Measurements from ENCODE around the gene REEP6. TPM values are rescaled to one million over a fixed set of nuclear protein-coding genes. Genes with fewer than 3 reads are reported as not detected.

Gene REEP6
- total RNA-seq: 1 to 10 TPM in 2 of 4 donors, under 1 TPM in 1, not detected in 1; 0.33 to 2.9 (median 1.6) TPM
- 1 to 10 TPM in 2 of 3 donors, under 1 TPM in 1; 0.92 to 5.6 (median 2.4) TPM for polyA plus RNA-seq

GRCh38 chr19:1491114-1491848 lies at the start of gene REEP6:
TSS of gene REEP6 (plus strand) at chr19:1491181. CDS start at chr19:1491270, 89 bp downstream.
- intact Hi-C loops (cut with DNase I): no loop called here
- peak within 1 kb of the TSS; percentile 37 to 60 (median 54) for H3K4me3 ChIP-seq
- DNase-seq: no peak
- peaks cover 6 to 27% (median 15%) of the 10 kb centered on the region in 3 donors for H3K27me3 ChIP-seq
- peak within 1 kb of the TSS; percentile 76 to 83 (median 80) for H3K27ac ChIP-seq
- no peaks in the 10 kb centered on the region for H3K36me3 ChIP-seq
- WGBS, 2 donors: 2 to 4% methylated on average over 73 of the region's 73 CpGs
- H3K9me3 ChIP-seq: no peaks in the 10 kb centered on the region
- TF ChIP-seq CTCF (IDR thresholded peaks at IDR 0.05) (no peak), POLR2A (IDR thresholded peaks at IDR 0.05) (no peak), EP300 (IDR thresholded peaks at IDR 0.05) (no peak), POLR2AphosphoS5 (IDR thresholded peaks at IDR 0.05) (peak in 1 of 4 donors; percentile 13)
- H3K4me1 ChIP-seq: peaks cover 0 to 21% (median 15%) of the 10 kb centered on the region in 4 donors

GRCh38 chr19:1441677-1442438 lies 49.1 kb upstream of the REEP6 start:
- TF ChIP-seq EP300 (IDR thresholded peaks at IDR 0.05) (no peak), POLR2A (IDR thresholded peaks at IDR 0.05) (no peak), POLR2AphosphoS5 (IDR thresholded peaks at IDR 0.05) (no peak), CTCF (IDR thresholded peaks at IDR 0.05) (no peak)
- Histone ChIP-seq H3K27me3 (peaks cover 16 to 19% (median 17%) of the 10 kb centered on the region in 3 donors), H3K36me3 (peaks cover 20 to 36% (median 26%) of the 10 kb centered on the region in 4 donors), H3K9me3 (no peaks in the 10 kb centered on the region), H3K4me1 (peaks cover 0 to 56% (median 51%) of the 10 kb centered on the region in 4 donors), H3K4me3 (no peak overlapping the region), H3K27ac (no peak overlapping the region)
- DNase-seq: no peak
- WGBS, 2 donors: 86 to 90% methylated on average over 25 of the region's 25 CpGs
- intact Hi-C loops (cut with DNase I): no loop called here

GRCh38 chr19:1445185-1445931 lies 45.6 kb upstream of the REEP6 start:
- Histone ChIP-seq H3K27ac (peak overlapping the region in 2 of 4 donors; percentile 7 to 22), H3K36me3 (peaks cover 12 to 26% (median 16%) of the 10 kb centered on the region in 4 donors), H3K27me3 (peaks cover 44 to 54% (median 51%) of the 10 kb centered on the region in 3 donors), H3K9me3 (no peaks in the 10 kb centered on the region), H3K4me1 (peaks cover 0 to 41% (median 33%) of the 10 kb centered on the region in 4 donors), H3K4me3 (peak overlapping the region in 3 of 4 donors; percentile 33 to 43 (median 43))
- peak; percentile 29 to 98 (median 65) for TF ChIP-seq CTCF (IDR thresholded peaks at IDR 0.05)
- no peak for TF ChIP-seq EP300 (IDR thresholded peaks at IDR 0.05)
- DNase-seq: no peak
- 1 to 3% methylated on average over 70 of the region's 70 CpGs for WGBS, 2 donors
- intact Hi-C loops (cut with DNase I): loop anchor here (5.0 kb wide), 1 partner anchor 62 kb away; no protein-coding TSS in a partner anchor

GRCh38 chr19:1445932-1446712 lies 44.9 kb upstream of the REEP6 start:
- Histone ChIP-seq H3K27ac (no peak overlapping the region), H3K4me3 (peak overlapping the region in 3 of 4 donors; percentile 33 to 43 (median 43)), H3K4me1 (peaks cover 0 to 34% (median 27%) of the 10 kb centered on the region in 4 donors), H3K9me3 (no peaks in the 10 kb centered on the region), H3K36me3 (peaks cover 4 to 19% (median 8%) of the 10 kb centered on the region in 4 donors), H3K27me3 (peaks cover 52 to 62% (median 58%) of the 10 kb centered on the region in 3 donors)
- no peak for DNase-seq
- intact Hi-C loops (cut with DNase I): loop anchor here (5.0 kb wide), 1 partner anchor 61 kb away; no protein-coding TSS in a partner anchor
- no peak for TF ChIP-seq POLR2A (IDR thresholded peaks at IDR 0.05)
- no peak for TF ChIP-seq EP300 (IDR thresholded peaks at IDR 0.05)
- TF ChIP-seq CTCF (IDR thresholded peaks at IDR 0.05): no peak
- no peak for TF ChIP-seq POLR2AphosphoS5 (IDR thresholded peaks at IDR 0.05)
- 2 to 4% methylated on average over 99 of the region's 99 CpGs for WGBS, 2 donors
